ENCODE measurements around the gene KIF11. TPM values are rescaled to one million over a fixed set of nuclear protein-coding genes. Genes with fewer than 3 reads are reported as not detected.
A peak's percentile ranks its signal among the peaks of the same experiment; 100 is the strongest.

The KIF11 gene
- total RNA-seq, 4 donors from 2014 or later, result 0.37 to 2.4 (median 1.3) TPM

DNA sequence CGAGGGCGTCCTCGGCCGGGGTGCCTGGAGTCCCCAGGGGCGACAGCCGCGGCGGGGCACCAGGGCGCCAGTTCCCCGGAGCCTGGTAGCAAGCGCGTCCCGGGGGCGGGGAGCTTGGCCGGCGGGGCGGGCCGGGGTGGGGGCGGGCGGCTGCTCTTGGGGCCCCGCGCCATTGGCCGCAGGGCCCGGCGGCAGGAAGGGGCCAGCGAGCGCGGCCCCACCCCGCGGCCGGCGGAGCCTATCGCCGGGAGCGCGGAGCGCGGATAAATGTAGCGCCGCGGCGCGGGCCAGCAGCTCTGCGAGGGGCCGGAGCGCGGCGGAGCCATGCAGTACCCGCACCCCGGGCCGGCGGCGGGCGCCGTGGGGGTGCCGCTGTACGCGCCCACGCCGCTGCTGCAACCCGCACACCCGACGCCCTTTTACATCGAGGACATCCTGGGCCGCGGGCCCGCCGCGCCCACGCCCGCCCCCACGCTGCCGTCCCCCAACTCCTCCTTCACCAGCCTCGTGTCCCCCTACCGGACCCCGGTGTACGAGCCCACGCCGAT, 96.8 kb downstream of the KIF11 start, which contains the start of gene HHEX:
HHEX (plus strand) TSS at position 293 of the 548 bp plus-strand sequence; CDS start at position 325, 32 bp downstream.
- WGBS, 2 donors (ENCODE audit: low coverage in 1 of 2), result 1% methylated on average over 37 of the region's 79 CpGs; no CpG with 5 or more reads in 1 of the 2 donors
- intact Hi-C loops (cut with DNase I; ENCODE audit: low total_unique reads) (no loop called here), in situ Hi-C loops (cut with MboI; ENCODE audit: low pct_ligation_motif_present in 1 of 4, low pct_unique_long_range_greater_than_20kb in 1 of 4, low sequenced_read_pairs in 3 of 4) (no loop called here)
- Histone ChIP-seq H3K9me3 (peaks cover 0 to 5% of the 10 kb centered on the region in 2 donors), H3K4me1 (peaks cover 0 to 31% (median 14%) of the 10 kb centered on the region in 4 donors), H3K36me3 (no peaks in the 10 kb centered on the region), H3K4me3 (peak within 1 kb of the TSS; percentile 41 to 77 (median 74)), H3K27ac (peak within 1 kb of the TSS; percentile 75 to 83 (median 79)), H3K27me3 (peaks cover 66% of the 10 kb centered on the region)
- peak; percentile 63 for DNase-seq
- TF ChIP-seq POLR2A (IDR thresholded peaks at IDR 0.05) (no peak), EP300 (IDR thresholded peaks at IDR 0.05; ENCODE audit: low read depth) (no peak), POLR2AphosphoS5 (IDR thresholded peaks at IDR 0.05) (no peak)
- TF ChIP-seq, protein P1, sequence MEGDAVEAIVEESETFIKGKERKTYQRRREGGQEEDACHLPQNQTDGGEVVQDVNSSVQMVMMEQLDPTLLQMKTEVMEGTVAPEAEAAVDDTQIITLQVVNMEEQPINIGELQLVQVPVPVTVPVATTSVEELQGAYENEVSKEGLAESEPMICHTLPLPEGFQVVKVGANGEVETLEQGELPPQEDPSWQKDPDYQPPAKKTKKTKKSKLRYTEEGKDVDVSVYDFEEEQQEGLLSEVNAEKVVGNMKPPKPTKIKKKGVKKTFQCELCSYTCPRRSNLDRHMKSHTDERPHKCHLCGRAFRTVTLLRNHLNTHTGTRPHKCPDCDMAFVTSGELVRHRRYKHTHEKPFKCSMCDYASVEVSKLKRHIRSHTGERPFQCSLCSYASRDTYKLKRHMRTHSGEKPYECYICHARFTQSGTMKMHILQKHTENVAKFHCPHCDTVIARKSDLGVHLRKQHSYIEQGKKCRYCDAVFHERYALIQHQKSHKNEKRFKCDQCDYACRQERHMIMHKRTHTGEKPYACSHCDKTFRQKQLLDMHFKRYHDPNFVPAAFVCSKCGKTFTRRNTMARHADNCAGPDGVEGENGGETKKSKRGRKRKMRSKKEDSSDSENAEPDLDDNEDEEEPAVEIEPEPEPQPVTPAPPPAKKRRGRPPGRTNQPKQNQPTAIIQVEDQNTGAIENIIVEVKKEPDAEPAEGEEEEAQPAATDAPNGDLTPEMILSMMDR (IDR thresholded peaks at IDR 0.05), result no peak

DNA sequence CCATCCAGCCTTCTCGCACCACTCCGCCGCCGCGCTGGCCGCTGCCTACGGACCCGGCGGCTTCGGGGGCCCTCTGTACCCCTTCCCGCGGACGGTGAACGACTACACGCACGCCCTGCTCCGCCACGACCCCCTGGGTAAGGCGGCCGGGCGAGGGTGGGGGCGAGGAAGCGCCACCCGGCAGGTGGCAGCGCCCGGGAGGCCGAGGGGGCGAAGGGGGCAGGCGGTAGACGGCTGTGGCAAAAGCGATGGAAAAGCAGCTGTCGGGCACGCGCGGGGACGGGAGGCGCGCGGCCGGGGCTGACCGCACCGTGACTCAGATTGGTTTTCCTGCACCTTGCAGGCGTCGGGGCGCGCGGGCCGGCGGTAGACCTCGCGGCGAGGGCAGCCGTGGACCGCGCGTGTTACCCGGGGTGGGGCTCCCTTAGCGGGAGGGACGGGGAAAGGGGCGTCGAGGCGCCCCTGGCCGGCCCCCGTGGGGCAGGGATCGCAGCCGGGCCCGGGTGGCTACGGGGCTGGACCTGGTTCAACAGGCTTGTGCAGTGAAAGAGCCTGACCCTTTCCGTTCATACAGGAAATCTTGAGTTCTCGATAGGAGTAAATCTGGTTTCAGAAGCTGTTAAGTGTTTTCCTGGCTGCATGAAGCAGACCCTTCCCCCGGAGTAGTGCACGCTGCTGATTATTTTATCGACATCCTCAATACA, 97.4 kb downstream of the KIF11 start:
- in situ Hi-C loops (cut with MboI; ENCODE audit: low pct_ligation_motif_present in 1 of 4, low pct_unique_long_range_greater_than_20kb in 1 of 4, low sequenced_read_pairs in 3 of 4), result no loop called here
- peak in 1 of 3 donors; percentile 30 for TF ChIP-seq POLR2AphosphoS5 (IDR thresholded peaks at IDR 0.05)
- TF ChIP-seq, protein P1 (IDR thresholded peaks at IDR 0.05), result no peak
- no peak for TF ChIP-seq POLR2A (IDR thresholded peaks at IDR 0.05)
- TF ChIP-seq EP300 (IDR thresholded peaks at IDR 0.05; ENCODE audit: low read depth), result no peak
- peaks cover 72% of the 10 kb centered on the region for H3K27me3 ChIP-seq

DNA sequence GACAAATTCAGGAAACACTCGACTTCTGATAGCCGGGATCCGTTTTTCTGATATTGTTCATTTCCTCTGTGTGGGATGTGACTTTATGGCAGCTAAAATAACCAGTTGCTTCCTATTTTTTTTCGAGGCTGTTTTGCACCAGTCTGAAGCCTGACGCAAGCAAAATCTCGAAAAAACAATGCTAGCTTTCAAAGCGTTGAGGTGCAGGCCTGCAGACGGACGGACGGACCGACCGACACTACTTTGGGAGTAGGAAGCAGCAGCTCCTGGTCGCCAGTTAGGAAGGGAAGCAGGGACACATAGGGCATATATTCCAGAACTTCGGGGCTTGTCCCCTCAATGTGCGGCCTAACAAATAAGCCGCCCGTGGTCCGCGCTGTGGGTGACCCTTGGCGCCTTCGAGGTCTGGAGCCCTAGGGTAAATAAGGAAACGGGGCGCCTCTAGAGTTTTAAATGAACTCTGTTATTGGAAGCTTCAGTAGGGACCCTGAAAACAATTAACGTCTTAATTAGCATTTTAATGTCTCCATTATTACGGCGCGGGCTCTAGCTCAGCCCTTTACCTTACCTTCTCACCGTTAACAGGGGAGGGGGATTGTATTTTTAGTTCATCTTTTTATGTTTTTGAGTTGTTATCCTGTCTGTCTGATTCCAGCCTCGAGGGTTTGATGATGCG, 98.1 kb downstream of the KIF11 start:
- WGBS, 2 donors (ENCODE audit: low coverage in 1 of 2), result 48 to 54% methylated on average over 7 to 30 of the region's 30 CpGs
- intact Hi-C loops (cut with DNase I; ENCODE audit: low total_unique reads), result no loop called here
- H3K27me3 ChIP-seq, result peaks cover 79% of the 10 kb centered on the region
- H3K27ac ChIP-seq, result peak overlapping the region; percentile 75 to 83 (median 79)
- in situ Hi-C loops (cut with MboI; ENCODE audit: low pct_ligation_motif_present in 1 of 4, low pct_unique_long_range_greater_than_20kb in 1 of 4, low sequenced_read_pairs in 3 of 4), result no loop called here
- H3K4me3 ChIP-seq, result peak overlapping the region in 3 of 4 donors; percentile 41 to 77 (median 76)
- DNase-seq, result no peak
- no peaks in the 10 kb centered on the region for H3K36me3 ChIP-seq
- H3K4me1 ChIP-seq, result peaks cover 0 to 31% (median 14%) of the 10 kb centered on the region in 4 donors
- peak in 2 of 3 donors; percentile 26 to 32 for TF ChIP-seq POLR2AphosphoS5 (IDR thresholded peaks at IDR 0.05)
- TF ChIP-seq, protein P1 (IDR thresholded peaks at IDR 0.05), result no peak
- no peaks in the 10 kb centered on the region for H3K9me3 ChIP-seq

More for the DNA sequence above, 97.4 kb downstream of the KIF11 start:
- H3K9me3 ChIP-seq, result peaks cover 0 to 3% of the 10 kb centered on the region in 2 donors
- H3K27ac ChIP-seq, result peak overlapping the region; percentile 75 to 83 (median 79)
- H3K4me1 ChIP-seq, result peaks cover 0 to 31% (median 14%) of the 10 kb centered on the region in 4 donors
- peak; percentile 61 for DNase-seq
- H3K36me3 ChIP-seq, result no peaks in the 10 kb centered on the region
- intact Hi-C loops (cut with DNase I; ENCODE audit: low total_unique reads), result no loop called here
- peak overlapping the region; percentile 34 to 77 (median 58) for H3K4me3 ChIP-seq
- WGBS, 2 donors (ENCODE audit: low coverage in 1 of 2), result 30% methylated on average over 38 of the region's 73 CpGs; no CpG with 5 or more reads in 1 of the 2 donors

GRCh38 chr10:92691591-92692079, 98.7 kb downstream of the KIF11 start:
- 50 to 59% methylated on average over 9 to 34 of the region's 35 CpGs for WGBS, 2 donors (ENCODE audit: low coverage in 1 of 2)

More at GRCh38 chr10:92691591-92692079, 98.7 kb downstream of the KIF11 start:
- Histone ChIP-seq H3K4me3 (peak overlapping the region in 2 of 4 donors; percentile 5 to 76), H3K4me1 (peaks cover 0 to 31% (median 14%) of the 10 kb centered on the region in 4 donors), H3K27me3 (peaks cover 85% of the 10 kb centered on the region), H3K9me3 (no peaks in the 10 kb centered on the region), H3K36me3 (no peaks in the 10 kb centered on the region), H3K27ac (peak overlapping the region; percentile 75 to 83 (median 79))
- TF ChIP-seq POLR2AphosphoS5 (IDR thresholded peaks at IDR 0.05), result peak; percentile 9 to 50 (median 18)
- TF ChIP-seq, protein P1 (IDR thresholded peaks at IDR 0.05), result no peak
- TF ChIP-seq EP300 (IDR thresholded peaks at IDR 0.05; ENCODE audit: low read depth), result no peak
- TF ChIP-seq POLR2A (IDR thresholded peaks at IDR 0.05), result peak; percentile 24
- in situ Hi-C loops (cut with MboI; ENCODE audit: low pct_ligation_motif_present in 1 of 4, low pct_unique_long_range_greater_than_20kb in 1 of 4, low sequenced_read_pairs in 3 of 4), result no loop called here
- intact Hi-C loops (cut with DNase I; ENCODE audit: low total_unique reads), result no loop called here
- peak; percentile 45 for DNase-seq

All from transverse colon (tissue), 4 donors.